Epithelial cell of proximal tubule (primary cell): ENCODE results near the gene PDZRN4. TPM values are rescaled to one million over a fixed set of nuclear protein-coding genes. Genes with fewer than 3 reads are reported as not detected.

Source experiments
- DNase-seq: peaks from one replicate; pipeline ENCODE4 v3.0.0-alpha.2; 2011; ENCODE audit warnings: low read depth
- H3K4me3 ChIP-seq: 2 replicates; pipeline ENCODE4 v1.5.1; 2011; ENCODE audit warnings: low read depth, mild to moderate bottlenecking, low read length
- total RNA-seq: library from RNA; depleted of rRNA; stranded (reverse); fragments of >200 nt; gene quantifications from 2 replicates; pipeline ENCODE4 v1.2.3, GENCODE V29; 2015
- TF ChIP-seq, protein P1 (sequence below): conservative IDR thresholded peaks from 2 replicates; pipeline ENCODE4 v1.5.1; 2012; ENCODE audit warnings: low read depth, mild to moderate bottlenecking, low read length

The PDZRN4 gene
- total RNA-seq, result not detected in 2 replicates

- TF ChIP-seq, protein P1, sequence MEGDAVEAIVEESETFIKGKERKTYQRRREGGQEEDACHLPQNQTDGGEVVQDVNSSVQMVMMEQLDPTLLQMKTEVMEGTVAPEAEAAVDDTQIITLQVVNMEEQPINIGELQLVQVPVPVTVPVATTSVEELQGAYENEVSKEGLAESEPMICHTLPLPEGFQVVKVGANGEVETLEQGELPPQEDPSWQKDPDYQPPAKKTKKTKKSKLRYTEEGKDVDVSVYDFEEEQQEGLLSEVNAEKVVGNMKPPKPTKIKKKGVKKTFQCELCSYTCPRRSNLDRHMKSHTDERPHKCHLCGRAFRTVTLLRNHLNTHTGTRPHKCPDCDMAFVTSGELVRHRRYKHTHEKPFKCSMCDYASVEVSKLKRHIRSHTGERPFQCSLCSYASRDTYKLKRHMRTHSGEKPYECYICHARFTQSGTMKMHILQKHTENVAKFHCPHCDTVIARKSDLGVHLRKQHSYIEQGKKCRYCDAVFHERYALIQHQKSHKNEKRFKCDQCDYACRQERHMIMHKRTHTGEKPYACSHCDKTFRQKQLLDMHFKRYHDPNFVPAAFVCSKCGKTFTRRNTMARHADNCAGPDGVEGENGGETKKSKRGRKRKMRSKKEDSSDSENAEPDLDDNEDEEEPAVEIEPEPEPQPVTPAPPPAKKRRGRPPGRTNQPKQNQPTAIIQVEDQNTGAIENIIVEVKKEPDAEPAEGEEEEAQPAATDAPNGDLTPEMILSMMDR, result no peak
- no peak for DNase-seq
- H3K4me3 ChIP-seq, result peak within 1 kb of the TSS; percentile 12
Measured at GRCh38 chr12:41188058-41188840, at the start of gene PDZRN4. Gene PDZRN4 (plus strand): TSS chr12:41188320.

DNA sequence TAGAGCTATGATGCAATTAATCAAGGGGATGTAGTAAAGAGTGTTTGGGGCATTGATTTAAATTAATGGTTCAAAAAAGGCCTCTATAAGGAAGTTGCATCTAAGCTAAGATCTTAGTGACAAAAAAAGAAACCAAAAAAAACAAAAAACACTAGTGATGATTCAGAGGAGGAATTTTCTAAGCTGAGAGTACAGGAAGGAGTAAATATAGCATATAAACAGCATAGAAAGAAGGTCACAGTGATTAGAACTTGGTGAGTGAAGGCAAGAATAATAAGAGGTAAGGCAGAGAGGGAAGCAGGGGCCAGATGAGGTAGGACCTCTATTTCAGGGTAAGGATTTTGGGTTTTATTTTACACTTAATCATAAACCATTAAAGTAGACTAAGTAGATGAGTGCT is 48.0 kb upstream of the PDZRN4 start:
- DNase-seq, result no peak
- no peak overlapping the region for H3K4me3 ChIP-seq
- TF ChIP-seq, protein P1, result no peak

GRCh38 chr12:41141104-41141503 is 47.0 kb upstream of the PDZRN4 start:
- DNase-seq, result no peak
- no peak overlapping the region for H3K4me3 ChIP-seq
- TF ChIP-seq, protein P1, result no peak

- no peak for DNase-seq
- no peak overlapping the region for H3K4me3 ChIP-seq
- TF ChIP-seq, protein P1, result no peak
Measured at GRCh38 chr12:41142376-41142775, 45.7 kb upstream of the PDZRN4 start.

GRCh38 chr12:41151793-41152192 is 36.3 kb upstream of the PDZRN4 start:
- no peak overlapping the region for H3K4me3 ChIP-seq
- TF ChIP-seq, protein P1, result no peak
- no peak for DNase-seq

DNA sequence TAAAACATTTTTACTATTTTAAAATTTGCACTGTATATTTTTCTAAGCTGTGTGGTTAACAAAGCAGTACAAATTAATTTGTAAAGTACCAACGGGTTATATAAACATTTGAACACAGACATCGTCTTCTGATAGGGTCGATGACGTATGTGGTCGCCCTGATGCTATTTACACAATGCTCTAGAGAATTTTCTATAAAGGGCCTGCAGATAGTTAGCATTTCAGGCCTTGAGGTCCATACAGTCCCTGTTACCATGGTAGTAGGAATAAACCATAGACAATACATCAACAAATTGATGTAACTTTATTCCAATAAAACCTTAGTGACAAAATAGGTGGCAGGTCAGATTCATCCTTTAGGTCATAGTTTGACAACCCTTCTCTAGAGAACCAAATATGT is 25.7 kb upstream of the PDZRN4 start:
- no peak overlapping the region for H3K4me3 ChIP-seq
- TF ChIP-seq, protein P1, result no peak
- DNase-seq, result no peak

GRCh38 chr12:41167701-41168100 is 20.4 kb upstream of the PDZRN4 start:
- H3K4me3 ChIP-seq, result no peak overlapping the region
- TF ChIP-seq, protein P1, result no peak
- DNase-seq, result no peak
